ENCODE measurements around the gene KRT15. TPM values are rescaled to one million over a fixed set of nuclear protein-coding genes. Genes with fewer than 3 reads are reported as not detected.

Gene KRT15
- total RNA-seq, 2 donors from 2014 or later: 0.47 TPM; not detected in 1

GRCh38 chr17:41518031-41518430 is 659 bp downstream of the KRT15 start:
- Histone ChIP-seq H3K9me3 (no peaks in the 10 kb centered on the region), H3K36me3 (no peaks in the 10 kb centered on the region), H3K27ac (no peak overlapping the region), H3K4me1 (no peaks in the 10 kb centered on the region), H3K27me3 (no peaks in the 10 kb centered on the region), H3K4me3 (no peak overlapping the region)
- no peak for TF ChIP-seq CTCF (IDR thresholded peaks at IDR 0.05)
- DNase-seq (ENCODE audit: low spot score): no peak

- Histone ChIP-seq H3K4me3 (no peak overlapping the region), H3K36me3 (no peaks in the 10 kb centered on the region), H3K4me1 (no peaks in the 10 kb centered on the region), H3K27ac (no peak overlapping the region), H3K27me3 (no peaks in the 10 kb centered on the region), H3K9me3 (no peaks in the 10 kb centered on the region)
- DNase-seq (ENCODE audit: low spot score): no peak
- no peak for TF ChIP-seq CTCF (IDR thresholded peaks at IDR 0.05)
These were observed 1.8 kb downstream of the KRT15 start for GRCh38 chr17:41516830-41517283.

GRCh38 chr17:41516147-41516829 is 2.4 kb downstream of the KRT15 start:
- Histone ChIP-seq H3K9me3 (no peaks in the 10 kb centered on the region), H3K27me3 (no peaks in the 10 kb centered on the region), H3K27ac (no peak overlapping the region), H3K4me1 (no peaks in the 10 kb centered on the region), H3K36me3 (no peaks in the 10 kb centered on the region), H3K4me3 (no peak overlapping the region)
- no peak for DNase-seq (ENCODE audit: low spot score)
- no peak for TF ChIP-seq CTCF (IDR thresholded peaks at IDR 0.05)

GRCh38 chr17:41513168-41513547 is 5.5 kb downstream of the KRT15 start:
- Histone ChIP-seq H3K36me3 (no peaks in the 10 kb centered on the region), H3K27me3 (no peaks in the 10 kb centered on the region), H3K9me3 (no peaks in the 10 kb centered on the region), H3K4me1 (no peaks in the 10 kb centered on the region), H3K4me3 (no peak overlapping the region), H3K27ac (no peak overlapping the region)
- no peak for TF ChIP-seq CTCF (IDR thresholded peaks at IDR 0.05)
- DNase-seq (ENCODE audit: low spot score): no peak

GRCh38 chr17:41512546-41513167 is 6.0 kb downstream of the KRT15 start:
- Histone ChIP-seq H3K36me3 (no peaks in the 10 kb centered on the region), H3K4me1 (no peaks in the 10 kb centered on the region), H3K9me3 (no peaks in the 10 kb centered on the region), H3K27me3 (no peaks in the 10 kb centered on the region), H3K27ac (no peak overlapping the region), H3K4me3 (no peak overlapping the region)
- TF ChIP-seq CTCF (IDR thresholded peaks at IDR 0.05): no peak
- DNase-seq (ENCODE audit: low spot score): no peak
